ENCODE measurements around the gene CD200R1L. TPM values are rescaled to one million over a fixed set of nuclear protein-coding genes. Genes with fewer than 3 reads are reported as not detected.

CD200R1L gene, protein sequence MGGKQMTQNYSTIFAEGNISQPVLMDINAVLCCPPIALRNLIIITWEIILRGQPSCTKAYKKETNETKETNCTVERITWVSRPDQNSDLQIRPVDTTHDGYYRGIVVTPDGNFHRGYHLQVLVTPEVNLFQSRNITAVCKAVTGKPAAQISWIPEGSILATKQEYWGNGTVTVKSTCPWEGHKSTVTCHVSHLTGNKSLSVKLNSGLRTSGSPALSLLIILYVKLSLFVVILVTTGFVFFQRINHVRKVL
- not detected in 2 replicates for total RNA-seq

DNA sequence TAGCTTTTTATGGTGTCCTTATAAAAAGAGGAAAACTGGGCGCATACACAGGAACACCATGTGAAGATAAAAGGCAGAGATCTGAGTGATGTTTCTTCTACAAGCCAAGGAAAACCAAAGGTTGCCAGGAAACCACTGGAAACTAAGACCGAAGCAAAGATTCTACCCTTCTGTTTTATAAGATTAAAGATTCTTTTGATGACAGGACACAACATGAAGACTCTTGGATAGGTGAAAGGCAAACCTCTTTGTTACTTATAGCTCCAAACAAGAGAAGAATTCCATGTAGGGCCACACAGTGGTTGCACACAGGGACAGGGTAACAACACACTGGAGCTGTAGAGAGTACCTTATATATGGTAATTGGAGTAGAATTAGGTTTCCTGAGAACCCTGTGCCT, at the start of gene CD200R1L:
CD200R1L (minus strand) TSS at position 101 of the 400 bp plus-strand sequence. CDS start 17,497 bp downstream, outside the sequence.
- H3K9me3 Mint-ChIP-seq, result peaks cover 50% of the 10 kb centered on the region
- peak within 1 kb of the TSS; percentile 0 for H3K4me3 Mint-ChIP-seq (ENCODE audit: low read depth)
- H3K27ac Mint-ChIP-seq, result peak within 1 kb of the TSS; percentile 35
- no peaks in the 10 kb centered on the region for H3K27me3 Mint-ChIP-seq (ENCODE audit: low read depth)
- intact Hi-C loops (cut with micrococcal nuclease), result no loop called here
- H3K36me3 Mint-ChIP-seq (ENCODE audit: low read depth), result peaks cover 30% of the 10 kb centered on the region
- DNase-seq (ENCODE audit: low spot score), result no peak
- H3K4me1 Mint-ChIP-seq (ENCODE audit: low read depth), result peaks cover 26% of the 10 kb centered on the region

DNA sequence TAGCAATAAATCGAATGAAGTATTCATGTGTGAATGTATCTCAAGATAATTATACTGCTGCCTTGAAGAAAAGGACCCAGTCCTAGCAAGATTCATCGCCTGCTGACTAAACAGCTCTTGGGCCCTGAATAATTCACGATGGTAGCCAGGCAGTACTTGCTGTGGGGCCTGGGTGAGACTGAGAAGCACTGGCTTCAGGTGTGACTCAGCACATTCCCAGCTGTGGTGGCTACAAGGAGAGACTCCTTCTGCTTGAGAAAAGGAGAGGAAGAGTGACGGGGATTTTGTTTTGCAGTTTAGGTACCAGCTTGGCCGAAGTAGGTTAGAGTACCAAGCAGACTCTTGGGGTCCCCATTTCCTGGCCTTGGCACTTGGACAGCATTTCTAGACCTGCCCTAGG, 47.6 kb upstream of the CD200R1L start:
- Mint-ChIP-seq H3K4me1 (ENCODE audit: low read depth) (no peaks in the 10 kb centered on the region), H3K27ac (no peak overlapping the region), H3K27me3 (ENCODE audit: low read depth) (peaks cover 3% of the 10 kb centered on the region), H3K36me3 (ENCODE audit: low read depth) (no peaks in the 10 kb centered on the region), H3K9me3 (no peaks in the 10 kb centered on the region), H3K4me3 (ENCODE audit: low read depth) (no peak overlapping the region)
- intact Hi-C loops (cut with micrococcal nuclease), result no loop called here
- DNase-seq (ENCODE audit: low spot score), result no peak

DNA sequence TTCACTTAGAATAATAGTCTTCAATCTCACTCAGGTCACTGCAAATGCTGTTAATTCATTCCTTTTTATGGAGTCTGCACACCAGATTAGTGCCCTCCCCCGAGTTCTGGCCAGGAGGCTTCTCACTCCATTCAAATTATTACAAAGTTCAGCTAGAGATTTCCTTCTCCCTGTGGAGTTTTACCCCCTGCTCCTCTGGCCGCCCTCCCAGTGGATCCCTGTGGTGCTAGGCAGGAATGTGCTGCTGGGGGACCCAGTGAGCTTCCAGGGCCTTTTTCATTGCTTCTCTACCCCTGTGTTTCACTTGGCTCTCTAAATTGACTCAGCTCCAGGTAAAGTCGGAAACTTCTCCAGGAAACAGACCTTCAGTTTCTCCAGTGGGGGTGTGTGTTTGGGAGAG, 42.7 kb upstream of the CD200R1L start:
- H3K27me3 Mint-ChIP-seq (ENCODE audit: low read depth), result peaks cover 4% of the 10 kb centered on the region
- no peak for DNase-seq (ENCODE audit: low spot score)
- intact Hi-C loops (cut with micrococcal nuclease), result no loop called here
- H3K36me3 Mint-ChIP-seq (ENCODE audit: low read depth), result no peaks in the 10 kb centered on the region
- H3K4me1 Mint-ChIP-seq (ENCODE audit: low read depth), result no peaks in the 10 kb centered on the region
- H3K27ac Mint-ChIP-seq, result no peak overlapping the region
- H3K9me3 Mint-ChIP-seq, result no peaks in the 10 kb centered on the region
- H3K4me3 Mint-ChIP-seq (ENCODE audit: low read depth), result no peak overlapping the region

DNA sequence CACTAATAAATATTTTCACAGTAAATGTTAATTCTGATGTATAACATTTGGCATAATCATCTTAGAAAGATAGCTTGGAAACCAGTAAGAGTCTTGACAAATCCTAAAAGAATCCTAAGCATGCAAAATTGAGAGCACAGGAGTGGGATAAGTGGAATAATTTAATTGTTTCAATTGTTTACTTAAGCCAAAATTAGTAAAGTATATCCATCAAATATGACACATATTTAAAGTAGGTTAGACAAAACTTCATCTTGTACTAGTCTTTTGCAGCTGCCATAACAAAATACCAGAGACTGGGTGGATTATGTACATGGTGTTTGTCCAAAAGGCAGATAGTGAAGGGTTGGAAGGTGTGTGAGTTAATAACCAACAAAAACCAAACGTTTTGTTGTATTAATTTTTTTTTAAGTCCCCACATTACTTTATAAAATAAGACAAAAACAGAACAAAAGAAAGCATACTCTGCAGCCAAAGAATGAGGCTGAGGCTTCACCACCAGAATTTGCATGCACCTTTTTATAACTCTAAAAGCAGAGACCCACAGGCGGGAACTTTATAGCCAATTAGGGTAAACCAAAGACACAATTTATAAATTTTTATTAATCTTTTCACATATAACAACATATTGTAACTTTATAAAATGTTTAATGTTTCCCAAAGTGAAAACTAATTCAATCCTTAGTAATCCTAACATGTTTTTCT, 41.9 kb upstream of the CD200R1L start:
- H3K4me3 Mint-ChIP-seq (ENCODE audit: low read depth), result no peak overlapping the region
- H3K9me3 Mint-ChIP-seq, result no peaks in the 10 kb centered on the region
- no peak for DNase-seq (ENCODE audit: low spot score)
- no peak overlapping the region for H3K27ac Mint-ChIP-seq
- intact Hi-C loops (cut with micrococcal nuclease), result no loop called here
- H3K4me1 Mint-ChIP-seq (ENCODE audit: low read depth), result no peaks in the 10 kb centered on the region
- H3K27me3 Mint-ChIP-seq (ENCODE audit: low read depth), result peaks cover 4% of the 10 kb centered on the region
- no peaks in the 10 kb centered on the region for H3K36me3 Mint-ChIP-seq (ENCODE audit: low read depth)

DNA sequence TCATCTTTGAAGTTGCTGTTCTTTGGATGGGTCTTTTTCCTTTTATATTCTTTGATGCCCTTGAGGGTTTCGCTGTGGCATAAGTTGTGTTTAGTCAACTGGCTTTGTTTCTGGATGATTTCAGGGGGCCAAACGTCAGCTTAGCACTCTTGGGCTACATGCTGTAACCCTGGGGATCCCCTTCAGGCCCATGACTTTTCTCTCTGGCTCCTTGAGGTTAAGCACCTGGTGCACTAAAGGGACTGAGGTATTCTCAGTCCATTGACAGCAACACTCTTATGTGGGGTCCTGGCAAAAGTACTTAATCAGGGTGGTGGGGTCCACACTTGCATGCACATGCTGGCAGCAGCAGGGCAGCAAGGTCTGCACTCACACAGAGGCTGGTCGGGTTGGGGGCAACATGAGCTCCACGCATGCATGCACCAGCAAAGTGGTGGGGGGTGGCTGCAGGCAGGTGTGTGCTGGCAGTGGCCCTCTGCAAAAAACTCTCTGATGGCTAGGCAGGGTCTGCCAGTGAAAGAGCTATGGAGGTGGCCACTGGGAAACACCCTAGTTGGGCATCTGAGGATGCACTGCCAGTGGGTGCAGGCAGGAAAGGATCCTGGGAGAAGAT, 38.1 kb upstream of the CD200R1L start:
- Mint-ChIP-seq H3K27me3 (ENCODE audit: low read depth) (peaks cover 10% of the 10 kb centered on the region), H3K4me3 (ENCODE audit: low read depth) (no peak overlapping the region), H3K4me1 (ENCODE audit: low read depth) (no peaks in the 10 kb centered on the region), H3K36me3 (ENCODE audit: low read depth) (no peaks in the 10 kb centered on the region), H3K27ac (no peak overlapping the region), H3K9me3 (no peaks in the 10 kb centered on the region)
- no peak for DNase-seq (ENCODE audit: low spot score)
- intact Hi-C loops (cut with micrococcal nuclease), result no loop called here

DNA sequence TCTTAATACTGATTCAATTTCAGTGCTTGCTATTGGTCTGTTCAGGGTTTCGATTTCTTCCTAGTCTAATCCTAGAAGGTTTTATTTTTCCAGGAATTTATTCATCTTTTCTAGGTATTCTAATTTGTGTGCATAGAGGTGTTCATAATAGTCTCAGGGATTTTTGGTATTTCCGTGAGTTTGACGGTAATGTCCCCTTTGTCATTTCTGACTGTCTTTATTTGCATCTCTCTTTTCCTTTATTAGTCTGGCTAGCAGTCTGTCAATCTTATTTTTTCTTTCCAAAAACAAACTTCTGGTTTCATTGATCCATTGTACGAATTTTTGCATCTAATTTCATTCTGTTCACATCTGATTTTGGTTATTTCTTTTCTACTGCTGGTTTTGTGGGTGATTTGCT, 35.2 kb upstream of the CD200R1L start:
- no peak for DNase-seq (ENCODE audit: low spot score)
- intact Hi-C loops (cut with micrococcal nuclease), result no loop called here
- no peaks in the 10 kb centered on the region for H3K4me1 Mint-ChIP-seq (ENCODE audit: low read depth)
- H3K9me3 Mint-ChIP-seq, result peaks cover 7% of the 10 kb centered on the region
- H3K27ac Mint-ChIP-seq, result no peak overlapping the region
- H3K4me3 Mint-ChIP-seq (ENCODE audit: low read depth), result no peak overlapping the region
- H3K27me3 Mint-ChIP-seq (ENCODE audit: low read depth), result peaks cover 10% of the 10 kb centered on the region
- no peaks in the 10 kb centered on the region for H3K36me3 Mint-ChIP-seq (ENCODE audit: low read depth)

DNA sequence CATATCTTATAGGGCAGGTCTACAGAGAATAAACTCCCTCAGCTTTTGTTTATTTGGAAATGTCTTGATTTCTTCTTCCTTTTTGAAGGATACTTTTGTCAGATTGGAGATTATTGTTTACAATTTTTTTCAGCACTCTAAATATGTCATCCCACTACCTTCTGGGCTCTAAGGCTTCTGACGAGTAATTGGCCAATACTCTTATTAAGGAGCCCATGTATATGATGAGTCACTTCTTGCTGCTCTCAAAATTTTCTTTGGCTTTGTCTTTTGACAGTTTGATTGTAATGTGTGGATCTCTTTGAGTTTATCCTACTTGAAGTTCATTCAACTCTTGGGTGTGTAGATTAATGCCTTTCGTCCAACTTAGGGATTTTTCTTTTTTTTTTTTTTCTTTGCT, 28.9 kb upstream of the CD200R1L start:
- Mint-ChIP-seq H3K36me3 (ENCODE audit: low read depth) (no peaks in the 10 kb centered on the region), H3K4me3 (ENCODE audit: low read depth) (no peak overlapping the region), H3K4me1 (ENCODE audit: low read depth) (peaks cover 1% of the 10 kb centered on the region), H3K27me3 (ENCODE audit: low read depth) (no peaks in the 10 kb centered on the region), H3K27ac (no peak overlapping the region), H3K9me3 (peaks cover 26% of the 10 kb centered on the region)
- DNase-seq (ENCODE audit: low spot score), result no peak
- intact Hi-C loops (cut with micrococcal nuclease), result no loop called here

DNA sequence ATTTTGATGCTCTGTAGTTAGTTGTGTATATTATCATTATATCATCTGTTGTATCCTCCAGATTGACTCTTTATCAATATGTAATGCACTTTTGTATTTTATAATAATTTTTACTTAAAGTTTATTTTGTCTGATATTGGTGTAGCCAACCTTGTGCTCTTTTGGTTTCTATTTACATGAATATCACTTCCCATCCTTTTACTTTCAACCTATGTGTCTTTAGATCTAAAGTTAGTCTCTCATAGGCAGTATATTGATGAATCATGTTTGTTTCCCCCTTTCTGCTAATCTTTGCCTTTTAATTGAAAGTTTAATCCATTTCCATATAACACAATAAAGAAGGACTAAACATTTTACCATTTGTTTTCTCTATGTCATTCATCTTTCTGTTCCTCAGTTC, 28.1 kb upstream of the CD200R1L start:
- no peak for DNase-seq (ENCODE audit: low spot score)
- peaks cover 1% of the 10 kb centered on the region for H3K4me1 Mint-ChIP-seq (ENCODE audit: low read depth)
- H3K36me3 Mint-ChIP-seq (ENCODE audit: low read depth), result no peaks in the 10 kb centered on the region
- intact Hi-C loops (cut with micrococcal nuclease), result no loop called here
- no peaks in the 10 kb centered on the region for H3K27me3 Mint-ChIP-seq (ENCODE audit: low read depth)
- no peak overlapping the region for H3K27ac Mint-ChIP-seq
- H3K9me3 Mint-ChIP-seq, result peaks cover 34% of the 10 kb centered on the region
- H3K4me3 Mint-ChIP-seq (ENCODE audit: low read depth), result no peak overlapping the region

DNA sequence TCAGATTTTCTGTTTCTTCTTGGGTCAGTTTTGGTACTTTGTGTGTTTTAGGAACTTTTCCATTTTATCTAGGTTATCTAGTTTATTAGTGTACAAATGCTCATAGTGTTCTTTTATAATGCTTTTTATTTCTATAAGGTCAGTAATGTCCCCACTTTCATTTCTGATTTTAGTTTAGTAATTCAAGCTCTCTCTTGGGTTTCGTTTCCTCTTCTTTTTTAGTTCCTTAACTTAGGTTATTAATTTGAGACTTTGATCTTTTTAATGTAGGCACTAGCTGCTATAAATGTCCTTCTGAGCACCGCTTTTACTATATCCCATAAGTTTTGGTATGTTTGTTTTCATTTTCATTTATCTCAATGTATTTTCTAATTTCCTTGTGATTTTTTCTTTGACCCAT, 27.0 kb upstream of the CD200R1L start:
- H3K9me3 Mint-ChIP-seq, result peaks cover 42% of the 10 kb centered on the region
- DNase-seq (ENCODE audit: low spot score), result no peak
- H3K36me3 Mint-ChIP-seq (ENCODE audit: low read depth), result no peaks in the 10 kb centered on the region
- H3K4me3 Mint-ChIP-seq (ENCODE audit: low read depth), result no peak overlapping the region
- intact Hi-C loops (cut with micrococcal nuclease), result no loop called here
- no peak overlapping the region for H3K27ac Mint-ChIP-seq
- H3K4me1 Mint-ChIP-seq (ENCODE audit: low read depth), result peaks cover 1% of the 10 kb centered on the region
- H3K27me3 Mint-ChIP-seq (ENCODE audit: low read depth), result no peaks in the 10 kb centered on the region

DNA sequence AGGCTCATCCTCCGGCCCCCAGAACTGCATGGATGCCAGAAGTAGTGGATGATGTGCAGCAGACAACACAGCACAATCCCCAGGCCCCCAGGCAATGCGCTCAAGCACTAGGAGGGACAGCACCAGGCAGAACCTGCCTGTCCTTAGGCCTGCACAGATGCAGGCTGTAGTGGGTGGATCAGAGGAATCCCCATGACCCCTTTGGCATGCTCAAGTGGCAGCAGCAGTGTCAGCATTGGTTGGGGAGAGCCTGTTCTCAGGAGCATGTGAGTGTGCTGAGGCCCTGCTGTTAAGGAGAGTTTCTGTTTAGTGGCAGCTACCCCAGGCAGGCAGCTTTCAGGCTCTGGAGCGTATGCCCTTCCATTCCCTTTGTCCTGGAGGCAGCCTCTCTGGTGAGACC, 25.1 kb upstream of the CD200R1L start:
- no peak for DNase-seq (ENCODE audit: low spot score)
- Mint-ChIP-seq H3K36me3 (ENCODE audit: low read depth) (no peaks in the 10 kb centered on the region), H3K4me1 (ENCODE audit: low read depth) (peaks cover 1% of the 10 kb centered on the region), H3K27ac (no peak overlapping the region), H3K9me3 (peaks cover 40% of the 10 kb centered on the region), H3K27me3 (ENCODE audit: low read depth) (peaks cover 5% of the 10 kb centered on the region), H3K4me3 (ENCODE audit: low read depth) (no peak overlapping the region)
- intact Hi-C loops (cut with micrococcal nuclease), result no loop called here

DNA sequence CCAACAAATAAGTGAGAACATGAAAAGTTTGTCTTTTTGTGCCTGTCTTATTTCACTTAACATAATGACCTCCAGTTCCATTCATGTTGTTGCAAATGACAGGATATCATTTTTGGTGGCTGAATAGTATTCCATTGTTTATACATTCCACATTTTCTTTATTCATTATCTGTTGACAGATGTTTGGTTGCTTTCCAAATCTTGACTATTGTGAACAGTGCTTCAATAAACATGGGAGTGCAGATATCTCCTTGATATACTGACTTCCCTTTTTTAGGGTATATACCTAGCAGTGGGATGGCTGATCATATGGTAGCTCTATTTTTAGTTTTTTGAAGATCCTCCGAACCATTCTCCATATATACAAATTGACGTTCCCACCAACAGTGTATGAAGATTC, 19.1 kb upstream of the CD200R1L start:
- no peak overlapping the region for H3K27ac Mint-ChIP-seq
- H3K27me3 Mint-ChIP-seq (ENCODE audit: low read depth), result peaks cover 11% of the 10 kb centered on the region
- peaks cover 35% of the 10 kb centered on the region for H3K9me3 Mint-ChIP-seq
- intact Hi-C loops (cut with micrococcal nuclease), result no loop called here
- no peak overlapping the region for H3K4me3 Mint-ChIP-seq (ENCODE audit: low read depth)
- DNase-seq (ENCODE audit: low spot score), result no peak
- H3K4me1 Mint-ChIP-seq (ENCODE audit: low read depth), result no peaks in the 10 kb centered on the region
- H3K36me3 Mint-ChIP-seq (ENCODE audit: low read depth), result no peaks in the 10 kb centered on the region

DNA sequence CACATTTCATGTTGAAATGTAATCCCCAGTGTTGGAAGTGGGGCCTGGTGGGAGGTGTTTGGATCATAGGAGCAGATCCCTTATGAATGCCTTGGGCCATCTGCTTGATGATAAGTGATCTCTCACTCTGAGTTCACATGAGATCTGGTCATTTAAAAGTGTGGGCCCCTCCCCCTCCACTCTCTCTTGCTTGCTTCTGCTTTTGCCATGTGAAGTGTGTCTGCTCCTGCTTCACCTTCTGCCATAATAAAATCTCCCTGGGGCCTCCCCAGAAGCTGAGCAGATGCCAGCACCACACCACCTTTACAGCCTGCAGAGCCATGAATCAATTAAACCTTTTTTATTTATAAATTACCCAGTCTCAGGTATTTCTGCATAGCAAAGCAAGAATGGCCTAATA, 14.2 kb upstream of the CD200R1L start:
- no peak overlapping the region for H3K27ac Mint-ChIP-seq
- peaks cover 7% of the 10 kb centered on the region for H3K36me3 Mint-ChIP-seq (ENCODE audit: low read depth)
- peaks cover 22% of the 10 kb centered on the region for H3K9me3 Mint-ChIP-seq
- DNase-seq (ENCODE audit: low spot score), result no peak
- H3K4me1 Mint-ChIP-seq (ENCODE audit: low read depth), result peaks cover 28% of the 10 kb centered on the region
- intact Hi-C loops (cut with micrococcal nuclease), result no loop called here
- H3K4me3 Mint-ChIP-seq (ENCODE audit: low read depth), result no peak overlapping the region
- no peaks in the 10 kb centered on the region for H3K27me3 Mint-ChIP-seq (ENCODE audit: low read depth)

DNA sequence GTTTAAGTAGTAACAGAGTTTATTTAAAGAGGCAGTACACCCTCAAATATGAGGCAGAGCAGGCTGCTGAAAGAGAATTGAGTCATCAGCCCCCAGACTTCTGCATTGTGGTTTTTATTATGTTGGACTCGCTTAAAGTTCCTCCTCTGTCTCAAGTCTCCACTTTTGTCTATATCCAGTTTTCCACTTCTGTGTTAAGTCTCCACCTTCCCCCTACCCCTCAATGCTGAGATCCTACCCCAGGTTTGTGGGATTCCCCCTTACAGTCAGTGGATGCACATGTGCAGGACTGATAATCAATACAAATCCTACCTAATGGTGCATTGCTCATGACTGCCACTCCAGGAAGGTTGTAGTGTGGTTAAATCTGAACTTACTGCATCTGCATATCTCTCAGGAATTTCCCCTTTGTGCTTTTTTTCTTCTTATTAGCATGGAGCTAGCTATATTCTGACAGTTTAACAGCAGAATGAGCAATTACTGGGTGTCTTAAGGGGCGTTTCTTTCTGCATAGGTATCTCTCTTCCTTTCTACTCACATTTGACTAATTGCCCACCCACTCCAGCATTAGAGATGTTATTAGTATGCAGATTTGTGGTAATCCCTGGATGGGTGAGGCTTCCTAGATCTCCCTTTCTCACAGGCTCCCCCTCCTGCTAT, 11.9 kb upstream of the CD200R1L start:
- H3K4me3 Mint-ChIP-seq (ENCODE audit: low read depth), result peak overlapping the region; percentile 0
- DNase-seq (ENCODE audit: low spot score), result no peak
- peaks cover 30% of the 10 kb centered on the region for H3K4me1 Mint-ChIP-seq (ENCODE audit: low read depth)
- peaks cover 33% of the 10 kb centered on the region for H3K9me3 Mint-ChIP-seq
- H3K27ac Mint-ChIP-seq, result peak overlapping the region; percentile 34
- no peaks in the 10 kb centered on the region for H3K27me3 Mint-ChIP-seq (ENCODE audit: low read depth)
- intact Hi-C loops (cut with micrococcal nuclease), result loop anchor here (1.0 to 5.0 kb wide), 3 partner anchors 115 to 186 kb away; no protein-coding TSS in a partner anchor
- H3K36me3 Mint-ChIP-seq (ENCODE audit: low read depth), result peaks cover 10% of the 10 kb centered on the region
